CD4-positive, alpha-beta T cell treated with Interleukin-17A for 4 hours (primary cell): ENCODE measurements around the gene KCNA2.

Experiments
- DNase-seq: peaks from one replicate; pipeline ENCODE4 v3.0.0-alpha.2; 2020; ENCODE audit warnings: mixed read lengths

The KCNA2 gene

DNA sequence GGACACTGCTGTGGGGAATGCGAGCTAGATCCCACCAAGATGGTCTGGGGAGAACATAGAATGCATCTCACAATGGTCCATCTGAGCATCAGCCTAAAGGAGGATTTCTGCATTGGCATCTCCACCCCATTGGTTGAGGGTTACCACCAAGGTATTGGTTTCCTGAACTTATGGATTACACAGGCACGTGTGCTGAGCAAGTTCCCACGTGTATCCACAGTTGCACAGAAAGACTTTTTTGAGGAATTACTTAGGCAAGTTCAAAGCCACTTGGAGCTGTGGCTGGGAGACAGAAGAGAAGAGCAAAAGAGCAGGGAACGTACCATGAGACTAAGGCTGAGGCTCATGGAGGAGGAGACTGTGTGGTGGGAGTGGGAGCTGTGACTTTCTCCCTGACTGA lies 43.1 kb downstream of the KCNA2 start:
- no peak for DNase-seq

GRCh38 chr1:110561596-110561995 lies 44.6 kb downstream of the KCNA2 start:
- DNase-seq, result no peak

DNA sequence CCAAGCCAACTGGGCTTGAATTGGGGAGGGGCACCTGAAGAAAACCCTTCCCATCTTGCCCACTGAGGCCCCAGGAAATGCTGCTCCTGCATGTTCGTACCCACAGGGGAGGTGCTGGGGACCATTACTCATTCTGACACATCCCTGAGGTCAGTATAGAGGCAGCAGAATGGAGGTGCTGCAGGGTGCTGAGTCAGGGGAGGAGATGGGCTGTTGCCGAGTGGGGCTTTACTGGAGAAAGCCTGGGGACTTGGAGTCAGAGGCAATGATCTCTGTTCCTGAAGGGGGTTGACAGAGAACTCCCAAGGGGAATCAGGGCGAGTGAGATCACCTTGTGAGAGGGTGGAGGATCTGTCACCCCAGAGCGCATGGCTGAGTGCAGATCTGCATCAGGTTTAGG lies 47.0 kb downstream of the KCNA2 start:
- no peak for DNase-seq

- DNase-seq, result no peak
These were observed 48.7 kb downstream of the KCNA2 start for GRCh38 chr1:110557481-110557880.

DNA sequence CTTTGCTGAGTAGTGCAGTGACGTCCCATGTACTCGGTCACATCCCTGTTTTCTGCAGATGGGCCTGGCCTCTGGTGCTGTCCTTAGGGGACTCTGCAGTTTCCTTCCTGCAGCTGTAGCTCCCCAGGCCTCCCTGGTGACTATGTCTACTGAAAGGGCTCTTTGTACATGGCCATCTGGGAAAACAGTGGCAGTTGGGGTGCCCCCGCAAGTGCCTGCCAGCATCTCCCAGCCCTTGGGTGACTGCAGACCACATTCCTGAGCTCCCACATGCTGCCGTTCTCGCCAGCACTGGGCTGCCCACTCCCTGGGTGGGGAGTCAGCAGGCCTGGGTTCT lies 49.7 kb downstream of the KCNA2 start:
- DNase-seq, result no peak

GRCh38 chr1:110555807-110556470 lies 50.2 kb downstream of the KCNA2 start:
- DNase-seq, result no peak

DNA sequence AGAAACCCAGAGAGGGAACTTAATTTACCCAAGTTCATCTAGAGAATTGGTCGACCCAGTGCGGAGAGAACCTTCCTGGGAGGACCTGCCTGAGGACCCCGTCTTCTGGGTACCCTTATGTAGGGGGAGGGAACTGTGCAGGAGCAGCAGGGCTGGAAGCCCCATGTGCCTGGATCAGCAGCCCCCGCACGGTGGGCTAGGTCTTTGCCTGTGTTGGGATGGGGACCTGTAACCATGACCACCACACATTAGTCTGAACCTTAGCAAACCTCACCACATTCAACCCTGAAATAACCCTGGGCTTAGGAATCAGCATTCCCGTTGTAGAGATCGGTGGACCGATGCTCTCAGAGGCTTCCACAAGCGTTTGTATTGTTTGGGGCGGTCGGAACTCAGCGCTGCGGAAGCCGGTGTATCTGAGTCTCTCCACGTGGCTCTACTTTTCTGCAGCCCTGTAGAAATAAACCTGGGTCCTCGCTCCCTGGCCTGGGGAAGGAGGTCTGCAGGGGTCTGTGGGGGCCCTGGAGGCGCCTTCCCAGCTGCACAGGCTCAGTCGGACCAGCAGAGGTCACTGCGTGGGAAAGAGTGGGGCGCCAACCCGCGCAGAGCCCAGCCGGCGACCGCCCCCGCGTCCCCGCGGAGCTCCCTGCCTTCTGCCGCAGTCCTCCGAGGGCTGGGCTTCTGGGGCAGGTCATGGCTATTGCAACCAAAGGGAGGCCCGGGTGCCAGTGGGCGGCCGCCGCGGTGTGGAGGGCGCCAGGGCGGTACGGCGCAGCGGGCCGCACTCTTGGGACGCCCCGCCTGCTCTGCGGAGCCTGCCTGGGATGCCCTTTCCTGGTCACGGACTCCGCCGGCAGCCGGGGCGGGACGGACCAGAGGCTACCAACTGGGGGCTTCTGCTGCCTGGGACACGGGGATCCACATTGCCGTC lies 51.0 kb downstream of the KCNA2 start:
- DNase-seq, result peak; percentile 69

- DNase-seq, result no peak
These were observed 54.8 kb downstream of the KCNA2 start for GRCh38 chr1:110551278-110551809.

- no peak for DNase-seq
These were observed 56.3 kb downstream of the KCNA2 start for GRCh38 chr1:110549831-110550230.

DNA sequence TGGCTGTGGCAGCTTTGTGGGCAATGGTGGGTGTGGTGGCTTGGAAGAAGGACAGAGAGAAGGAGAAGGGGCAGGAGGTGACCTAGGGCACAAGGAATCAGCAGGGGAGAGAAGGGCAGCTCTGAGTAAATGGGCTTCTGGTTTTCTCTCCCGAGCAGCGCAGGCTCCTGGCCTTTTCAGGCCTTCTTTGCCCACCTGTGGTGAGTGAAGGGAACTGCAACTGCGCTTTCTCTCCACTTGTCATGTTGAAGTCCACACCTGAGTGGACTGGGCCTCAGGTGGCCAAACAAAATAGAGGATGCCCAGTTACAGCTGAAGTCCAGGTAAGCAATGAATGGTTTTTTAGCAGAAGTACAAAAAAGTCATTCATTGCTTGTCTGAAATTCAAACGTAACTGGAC lies 57.8 kb downstream of the KCNA2 start:
- DNase-seq, result no peak

DNA sequence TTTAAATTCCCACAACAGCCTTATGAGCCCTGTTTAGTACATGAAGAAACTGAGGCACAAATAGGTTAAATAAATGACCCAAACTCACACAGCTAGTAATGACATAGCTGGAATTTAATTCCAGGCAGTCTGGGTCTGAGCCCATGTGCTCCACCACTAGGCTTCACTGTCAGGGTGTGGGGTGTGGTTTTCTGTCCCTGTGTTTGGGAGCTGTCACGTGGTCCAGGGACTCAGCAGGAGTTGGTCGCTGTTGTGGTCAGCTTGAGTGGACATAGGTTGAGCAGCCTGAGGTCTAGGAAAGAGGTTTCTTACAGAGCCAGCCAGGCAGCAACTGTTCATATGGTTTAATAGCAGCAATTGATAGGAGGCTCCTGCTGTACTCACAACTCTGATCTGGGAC lies 59.1 kb downstream of the KCNA2 start:
- no peak for DNase-seq

GRCh38 chr1:110545492-110545891 lies 60.7 kb downstream of the KCNA2 start:
- DNase-seq, result no peak

GRCh38 chr1:110544753-110545152 lies 61.4 kb downstream of the KCNA2 start:
- no peak for DNase-seq
